Endodermal cell (in vitro differentiated cells): ENCODE results near the gene ONECUT3. TPM values are rescaled to one million over a fixed set of nuclear protein-coding genes. Genes with fewer than 3 reads are reported as not detected.

Experiments used
- DNase-seq: peaks from one replicate; pipeline ENCODE4 v3.0.0-alpha.2; 2017
- H3K27ac ChIP-seq: 2 replicates; pipeline ENCODE4 v1.5.1; 2013; ENCODE audit warnings: mild to moderate bottlenecking, low read depth, low read length, moderate library complexity
- H3K27me3 ChIP-seq: 2 replicates; pipeline ENCODE4 v1.6.1; 2013; ENCODE audit warnings: mild to moderate bottlenecking, low read length, moderate library complexity; ENCODE audit not compliant: insufficient read depth, control insufficient read depth, poor library complexity, severe bottlenecking
- H3K36me3 ChIP-seq: 2 replicates; pipeline ENCODE4 v1.7.0; 2013; ENCODE audit warnings: mild to moderate bottlenecking, low read length, moderate library complexity; ENCODE audit not compliant: control insufficient read depth, insufficient read depth
- H3K4me1 ChIP-seq: one replicate; pipeline ENCODE4 v1.7.0; 2013; ENCODE audit warnings: low read length; ENCODE audit not compliant: control insufficient read depth, insufficient read depth
- H3K4me3 ChIP-seq: 2 replicates; pipeline ENCODE4 v1.5.1; 2013; ENCODE audit warnings: mild to moderate bottlenecking, low read length, moderate library complexity
- H3K9ac ChIP-seq: 2 replicates; pipeline ENCODE4 v1.6.1; 2013; ENCODE audit warnings: mild to moderate bottlenecking, low read length, moderate library complexity; ENCODE audit not compliant: poor library complexity, severe bottlenecking; ENCODE audit errors: extremely low read depth
- H3K9me3 ChIP-seq: 2 replicates; pipeline ENCODE4 v1.6.1; 2013; ENCODE audit warnings: mild to moderate bottlenecking, low read length, moderate library complexity; ENCODE audit not compliant: control insufficient read depth
- H3K27ac Mint-ChIP-seq: 2 replicates; pipeline ENCODE4 v1.8.0; 2020; ENCODE audit warnings: mixed read lengths
- H3K27me3 Mint-ChIP-seq: 2 replicates; pipeline ENCODE4 v1.8.0; 2021; ENCODE audit warnings: mild to moderate bottlenecking, mixed read lengths; ENCODE audit not compliant: insufficient read depth
- H3K36me3 Mint-ChIP-seq: 2 replicates; pipeline ENCODE4 v1.8.0; 2020; ENCODE audit warnings: low read depth, mixed read lengths
- H3K4me1 Mint-ChIP-seq: 2 replicates; pipeline ENCODE4 v1.8.0; 2020; ENCODE audit warnings: mixed read lengths
- H3K4me3 Mint-ChIP-seq: 2 replicates; pipeline ENCODE4 v1.8.0; 2020; ENCODE audit warnings: mild to moderate bottlenecking, moderate library complexity, mixed read lengths
- H3K9me3 Mint-ChIP-seq: 2 replicates; pipeline ENCODE4 v1.8.0; 2020; ENCODE audit warnings: mild to moderate bottlenecking, mixed read lengths
- WGBS, 2 experiments: methylation state at CpG; one replicate each; pipeline versions ENCODE4 v1.1.5 to v1.1.7; 2013; ENCODE audit warnings: missing lambda C conversion rate in 2 of 2, mixed read lengths in 1 of 2; ENCODE audit not compliant: insufficient coverage in 1 of 2, insufficient read length in 1 of 2; 5-methylcytosine and 5-hydroxymethylcytosine counted together
- total RNA-seq, 2 donors: library from RNA; stranded (reverse); fragmentation: NEBNext Ultra II Directional in 1 of 2; extraction: Animal tissue kit (Norgen Biotek cat#: 25700) in 1 of 2; gene quantifications; 2 replicates in 1 of 2; 3 replicates in 1 of 2; pipeline ENCODE4 v1.2.1, GENCODE V29; 2021
- TF ChIP-seq, protein P1 (sequence below): fragments of 200-600 bp; sonication (generic); conservative IDR thresholded peaks from 2 replicates; pipeline ENCODE4 v1.5.0; 2021; ENCODE audit warnings: antibody characterized with exemption, mild to moderate bottlenecking

Gene ONECUT3
- total RNA-seq, 2 donors from 2014 or later, result 0.04 TPM; not detected in 1

DNA sequence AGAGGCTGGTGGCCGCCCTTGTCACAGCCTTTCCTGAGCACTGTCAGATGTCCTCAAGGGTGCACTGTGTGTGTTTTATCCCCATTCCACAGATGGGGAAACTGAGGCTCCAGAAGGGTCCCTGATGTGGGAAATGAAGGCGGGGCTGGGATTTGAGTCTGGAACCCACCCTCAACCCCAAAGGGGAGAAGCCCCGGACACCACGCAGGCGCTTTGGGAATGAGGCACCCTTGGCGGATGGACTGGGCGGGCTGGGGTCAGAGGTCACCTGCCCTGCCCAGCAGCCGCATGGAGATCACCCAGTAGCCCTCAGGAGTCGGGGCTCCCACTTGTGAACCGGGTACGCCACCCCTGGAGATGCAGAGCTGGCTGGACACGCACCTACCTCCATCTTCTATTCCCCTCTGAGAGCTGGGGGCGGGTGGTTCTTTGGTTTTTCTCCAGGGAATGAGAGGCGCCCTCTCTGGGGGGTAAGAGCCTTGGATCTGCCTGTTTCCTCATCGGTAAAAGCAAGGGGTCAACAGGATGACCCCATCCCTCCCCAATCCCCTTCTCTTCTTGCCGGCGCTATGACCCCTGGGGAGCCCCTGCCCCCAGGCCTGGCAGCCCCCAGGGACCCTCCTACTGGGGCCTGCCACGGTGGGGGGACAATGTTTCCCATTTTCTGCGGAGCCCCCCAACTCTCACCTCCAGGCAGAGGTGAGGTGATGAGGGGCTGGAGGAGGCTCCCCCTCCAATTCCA lies 8.3 kb upstream of the ONECUT3 start:
- DNase-seq, result no peak
- Mint-ChIP-seq H3K4me3 (no peak overlapping the region), H3K27me3 (peaks cover 93% of the 10 kb centered on the region), H3K27ac (no peak overlapping the region), H3K36me3 (no peaks in the 10 kb centered on the region), H3K9me3 (peaks cover 6% of the 10 kb centered on the region), H3K4me1 (no peaks in the 10 kb centered on the region)
- Histone ChIP-seq H3K4me1 (no peaks in the 10 kb centered on the region), H3K36me3 (no peaks in the 10 kb centered on the region), H3K9ac (no peak overlapping the region), H3K27me3 (peaks cover 85% of the 10 kb centered on the region), H3K9me3 (no peaks in the 10 kb centered on the region), H3K4me3 (no peak overlapping the region), H3K27ac (no peak overlapping the region)
- TF ChIP-seq, protein P1, sequence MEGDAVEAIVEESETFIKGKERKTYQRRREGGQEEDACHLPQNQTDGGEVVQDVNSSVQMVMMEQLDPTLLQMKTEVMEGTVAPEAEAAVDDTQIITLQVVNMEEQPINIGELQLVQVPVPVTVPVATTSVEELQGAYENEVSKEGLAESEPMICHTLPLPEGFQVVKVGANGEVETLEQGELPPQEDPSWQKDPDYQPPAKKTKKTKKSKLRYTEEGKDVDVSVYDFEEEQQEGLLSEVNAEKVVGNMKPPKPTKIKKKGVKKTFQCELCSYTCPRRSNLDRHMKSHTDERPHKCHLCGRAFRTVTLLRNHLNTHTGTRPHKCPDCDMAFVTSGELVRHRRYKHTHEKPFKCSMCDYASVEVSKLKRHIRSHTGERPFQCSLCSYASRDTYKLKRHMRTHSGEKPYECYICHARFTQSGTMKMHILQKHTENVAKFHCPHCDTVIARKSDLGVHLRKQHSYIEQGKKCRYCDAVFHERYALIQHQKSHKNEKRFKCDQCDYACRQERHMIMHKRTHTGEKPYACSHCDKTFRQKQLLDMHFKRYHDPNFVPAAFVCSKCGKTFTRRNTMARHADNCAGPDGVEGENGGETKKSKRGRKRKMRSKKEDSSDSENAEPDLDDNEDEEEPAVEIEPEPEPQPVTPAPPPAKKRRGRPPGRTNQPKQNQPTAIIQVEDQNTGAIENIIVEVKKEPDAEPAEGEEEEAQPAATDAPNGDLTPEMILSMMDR, result no peak
- 17 to 31% methylated on average over 1 to 16 of the region's 19 CpGs for WGBS, 2 experiments

DNA sequence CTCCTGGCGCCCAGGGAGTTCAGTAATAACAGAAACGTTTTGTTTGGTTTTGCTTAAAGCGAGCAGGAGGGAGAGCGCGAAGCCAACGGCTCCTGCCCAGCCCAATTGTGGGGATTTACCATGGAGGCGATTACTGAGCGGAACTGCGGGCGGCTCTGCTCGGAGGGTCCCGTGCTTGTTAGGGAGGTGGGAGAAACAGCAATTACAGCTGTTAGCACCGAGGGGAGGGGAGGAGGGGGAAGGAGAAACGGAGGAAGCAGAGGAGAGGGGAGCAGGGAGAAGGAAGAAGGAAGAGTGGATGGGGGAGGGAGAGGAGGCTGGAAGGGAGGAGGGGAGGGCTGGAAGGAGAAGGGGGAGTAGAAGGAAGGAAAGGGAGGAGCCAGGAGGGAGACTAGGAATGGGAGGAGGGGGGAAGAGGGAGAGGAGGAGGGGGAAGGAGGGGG lies 7.7 kb upstream of the ONECUT3 start:
- peak; percentile 73 for DNase-seq
- no peak overlapping the region for H3K4me3 Mint-ChIP-seq

DNA sequence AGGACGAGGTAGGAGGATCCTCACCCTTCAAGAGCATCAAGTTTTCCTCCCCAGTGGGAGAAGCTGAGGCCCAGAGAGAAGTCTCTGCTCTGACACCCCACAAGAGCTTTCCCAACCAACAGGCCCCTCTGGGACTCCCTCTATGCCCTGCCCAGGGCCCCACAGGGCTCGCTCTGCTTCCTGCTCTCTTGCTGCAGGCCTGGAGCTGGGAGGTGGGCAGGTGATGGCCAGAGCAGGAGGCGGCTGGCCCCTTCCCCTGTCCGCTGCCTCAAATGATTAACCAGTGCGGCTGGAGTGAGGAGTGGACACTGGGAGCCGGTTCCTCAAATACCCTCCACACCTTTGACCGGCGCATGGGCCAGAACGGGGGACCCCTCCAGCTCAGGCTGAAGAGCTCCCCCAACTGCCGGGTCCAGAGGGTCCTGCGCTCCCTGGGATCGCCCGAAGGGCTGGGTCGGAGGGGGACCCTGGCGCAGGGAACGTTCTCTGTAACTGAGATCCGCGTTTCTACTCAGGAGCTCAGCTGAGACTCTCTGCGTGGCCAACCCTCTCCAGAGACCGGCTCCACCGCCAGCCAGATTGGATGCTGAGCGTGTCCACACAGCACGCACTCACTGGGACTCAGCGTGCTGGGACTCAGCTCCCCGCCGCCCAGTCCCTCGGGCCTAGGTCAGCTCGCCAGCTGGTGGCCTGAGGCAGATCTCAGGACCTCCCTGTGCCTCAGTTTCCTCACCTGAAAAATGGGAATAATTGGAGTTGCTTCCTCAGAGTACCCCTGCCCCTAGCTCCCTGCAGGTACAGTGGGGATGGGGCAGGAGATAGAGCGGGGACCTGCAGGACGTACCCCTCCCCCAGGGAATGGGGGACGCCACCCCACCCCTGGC lies 6.7 kb upstream of the ONECUT3 start:
- no peaks in the 10 kb centered on the region for H3K4me1 Mint-ChIP-seq
- Histone ChIP-seq H3K4me1 (no peaks in the 10 kb centered on the region), H3K27ac (no peak overlapping the region), H3K9me3 (no peaks in the 10 kb centered on the region), H3K9ac (no peak overlapping the region), H3K4me3 (no peak overlapping the region), H3K36me3 (no peaks in the 10 kb centered on the region), H3K27me3 (peaks cover 93% of the 10 kb centered on the region)
- DNase-seq, result peak; percentile 74
- H3K36me3 Mint-ChIP-seq, result no peaks in the 10 kb centered on the region
- TF ChIP-seq, protein P1, result no peak
- no peak overlapping the region for H3K4me3 Mint-ChIP-seq
- 5 to 8% methylated on average over 14 to 30 of the region's 31 CpGs for WGBS, 2 experiments
- no peaks in the 10 kb centered on the region for H3K9me3 Mint-ChIP-seq
- H3K27me3 Mint-ChIP-seq, result peaks cover 94% of the 10 kb centered on the region
- no peak overlapping the region for H3K27ac Mint-ChIP-seq

More for the DNA sequence above, 7.7 kb upstream of the ONECUT3 start:
- peaks cover 85% of the 10 kb centered on the region for H3K27me3 ChIP-seq
- Mint-ChIP-seq H3K27me3 (peaks cover 93% of the 10 kb centered on the region), H3K4me1 (no peaks in the 10 kb centered on the region), H3K36me3 (no peaks in the 10 kb centered on the region), H3K9me3 (peaks cover under 1% of the 10 kb centered on the region), H3K27ac (no peak overlapping the region)
- TF ChIP-seq, protein P1, result no peak
- no peak overlapping the region for H3K9ac ChIP-seq
- no peaks in the 10 kb centered on the region for H3K36me3 ChIP-seq
- 3% methylated on average over 10 to 14 of the region's 14 CpGs for WGBS, 2 experiments
- H3K27ac ChIP-seq, result no peak overlapping the region
- H3K4me1 ChIP-seq, result no peaks in the 10 kb centered on the region
- H3K4me3 ChIP-seq, result no peak overlapping the region
- H3K9me3 ChIP-seq, result no peaks in the 10 kb centered on the region
